GM18502 (cell line): ENCODE results near the gene GRK4.
"Not testable (repeated sequence)": the region's sequence is repeated elsewhere in the genome, so short reads cannot be mapped to it uniquely, and the experiment has no call there.

Experiments
- ATAC-seq: cut with Tn5 transposase; IDR thresholded peaks from one replicate; pipeline ENCODE4 v1.9.1; 2021; ENCODE audit warnings: mild to moderate bottlenecking; ENCODE audit not compliant: unreplicated experiment, poor library complexity

GRK4 gene

DNA sequence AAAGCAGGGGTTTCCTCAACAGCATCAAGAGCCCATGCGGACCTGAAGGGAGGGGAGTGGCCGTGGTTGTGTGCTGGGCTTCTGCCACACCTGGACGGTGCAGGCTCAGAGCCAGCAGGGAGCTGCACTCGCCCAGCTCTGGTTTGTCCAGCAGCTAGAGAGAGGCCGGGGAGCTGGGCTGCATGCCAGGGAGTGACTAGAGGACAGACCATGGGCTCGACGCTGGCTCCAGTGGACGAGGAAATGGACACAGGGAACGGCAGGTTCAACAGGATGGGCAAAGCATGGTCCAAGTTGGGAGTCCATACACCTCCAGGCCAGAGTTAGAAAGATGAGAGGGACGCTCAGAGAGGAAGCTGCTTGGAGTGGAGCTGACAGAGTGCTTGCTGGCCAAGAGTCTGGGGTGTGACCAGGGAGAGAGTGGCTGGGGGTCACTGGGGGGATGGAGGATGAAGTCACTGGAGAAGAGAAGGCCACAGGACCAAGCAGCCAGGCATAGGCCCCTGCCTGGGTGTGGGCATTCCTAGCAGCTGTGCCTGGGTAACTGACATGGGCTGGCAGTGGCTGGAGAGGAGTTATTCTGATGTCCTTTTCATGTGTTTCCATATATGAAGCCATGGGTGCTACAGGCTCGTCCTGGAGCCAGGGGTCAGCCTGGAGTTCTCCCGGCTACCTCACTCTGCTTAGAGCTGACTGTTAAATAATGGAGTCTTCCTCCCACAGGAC lies 68.1 kb downstream of the GRK4 start:
- ATAC-seq = no peak

DNA sequence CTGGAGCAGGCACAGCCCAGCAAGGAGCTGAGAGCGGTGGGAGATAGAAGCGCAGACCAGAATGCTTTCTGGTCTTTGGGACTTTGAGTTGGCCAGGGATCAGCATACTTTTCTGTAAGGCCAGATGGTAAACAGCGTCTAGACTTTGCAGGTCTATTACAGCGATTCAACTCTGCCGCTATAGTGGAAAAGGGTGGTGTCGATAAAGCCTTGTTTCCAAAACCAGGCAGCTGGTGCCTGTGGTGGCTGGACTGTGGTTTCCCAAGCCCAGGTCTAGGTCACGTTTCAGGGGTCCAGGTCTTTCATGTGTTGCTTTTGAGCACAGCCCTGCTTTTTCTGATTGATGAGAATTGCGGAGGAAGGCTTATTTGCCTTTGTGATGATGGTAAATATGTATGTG lies 70.9 kb downstream of the GRK4 start:
- ATAC-seq = no peak

GRCh38 chr4:3035249-3035648 lies 71.9 kb downstream of the GRK4 start:
- no peak for ATAC-seq

DNA sequence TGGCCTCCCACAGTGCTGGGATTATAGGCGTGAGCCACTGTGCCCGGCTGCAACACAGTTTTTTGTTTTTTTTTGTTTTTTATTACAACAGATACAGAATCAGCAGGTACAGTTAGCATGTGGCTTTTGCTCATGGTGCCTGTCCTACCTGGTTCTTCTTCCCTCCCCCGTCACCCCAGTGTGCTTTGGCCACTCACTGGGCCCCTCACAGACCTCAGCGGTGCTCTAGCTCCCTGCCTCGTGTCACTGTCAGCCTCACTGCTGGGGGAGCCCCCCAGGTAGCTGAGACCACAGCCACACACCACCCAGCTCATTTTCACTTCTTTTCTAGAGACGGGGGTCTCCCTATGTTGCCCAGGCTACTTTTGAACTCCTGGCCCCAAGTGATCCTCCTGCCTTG lies 72.3 kb downstream of the GRK4 start:
- no peak for ATAC-seq

DNA sequence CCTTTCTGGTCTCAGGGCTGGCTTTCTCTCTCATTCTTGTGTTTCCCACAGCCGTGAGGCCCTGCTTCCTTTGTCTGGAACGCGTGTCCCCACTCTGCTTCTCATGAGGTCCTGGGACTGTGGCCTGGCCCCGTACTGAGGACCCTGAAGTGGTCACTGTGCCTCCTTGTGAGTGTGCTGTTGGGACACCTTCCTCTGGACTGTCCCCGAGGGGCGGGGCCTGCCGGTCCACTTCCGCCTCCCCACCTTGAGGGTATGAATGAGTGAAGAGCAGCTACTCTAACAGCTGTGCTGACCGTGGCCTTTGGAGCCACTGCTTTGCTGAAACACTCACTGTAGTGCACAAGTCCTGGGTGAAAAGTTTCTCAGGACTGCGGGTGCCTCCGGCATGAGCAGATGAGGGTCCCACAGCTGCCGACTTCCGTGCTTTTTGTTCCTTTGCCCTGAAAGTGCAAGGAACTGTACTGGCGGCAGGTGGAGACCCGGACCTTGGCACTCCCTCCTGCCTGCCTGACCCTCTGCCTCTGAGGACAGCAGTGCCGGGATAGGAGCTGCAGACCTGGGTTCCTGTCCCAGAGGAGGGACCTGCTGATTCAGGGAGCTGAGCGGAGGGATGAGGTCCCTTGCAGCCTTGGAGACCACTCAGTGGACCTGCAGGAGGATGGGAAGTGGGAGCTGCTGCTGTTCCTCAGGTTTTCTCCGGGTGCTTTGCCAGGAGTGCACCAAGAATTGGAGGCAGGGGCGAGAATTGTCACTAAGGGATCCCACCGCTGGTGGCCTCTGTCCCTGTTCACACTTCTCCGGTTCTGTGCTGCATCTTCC lies 73.0 kb downstream of the GRK4 start:
- ATAC-seq = no peak

DNA sequence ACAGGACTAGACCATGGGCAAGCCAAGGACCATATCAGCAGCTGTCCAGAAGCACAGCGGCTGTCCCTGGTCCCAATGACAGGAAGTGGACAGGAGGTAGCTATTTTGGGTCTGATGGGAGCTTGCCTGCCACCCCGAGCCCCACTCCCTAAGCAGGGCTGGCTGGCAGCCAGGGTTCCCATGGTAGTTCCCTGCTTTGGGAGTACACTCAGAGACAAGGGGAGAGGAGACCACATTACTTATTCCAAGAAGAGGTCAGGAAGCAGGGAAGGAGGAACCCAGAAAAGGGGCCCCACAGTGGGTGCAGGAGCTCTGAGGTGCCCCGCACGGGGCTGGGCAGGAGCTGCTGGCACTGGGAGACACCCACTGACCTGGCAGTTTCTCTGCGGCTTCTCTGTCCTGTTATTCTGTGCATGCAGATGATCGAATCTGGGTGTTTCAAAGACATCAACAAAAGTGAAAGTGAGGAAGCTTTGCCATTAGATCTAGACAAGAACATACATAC lies 74.6 kb downstream of the GRK4 start:
- ATAC-seq = no peak

DNA sequence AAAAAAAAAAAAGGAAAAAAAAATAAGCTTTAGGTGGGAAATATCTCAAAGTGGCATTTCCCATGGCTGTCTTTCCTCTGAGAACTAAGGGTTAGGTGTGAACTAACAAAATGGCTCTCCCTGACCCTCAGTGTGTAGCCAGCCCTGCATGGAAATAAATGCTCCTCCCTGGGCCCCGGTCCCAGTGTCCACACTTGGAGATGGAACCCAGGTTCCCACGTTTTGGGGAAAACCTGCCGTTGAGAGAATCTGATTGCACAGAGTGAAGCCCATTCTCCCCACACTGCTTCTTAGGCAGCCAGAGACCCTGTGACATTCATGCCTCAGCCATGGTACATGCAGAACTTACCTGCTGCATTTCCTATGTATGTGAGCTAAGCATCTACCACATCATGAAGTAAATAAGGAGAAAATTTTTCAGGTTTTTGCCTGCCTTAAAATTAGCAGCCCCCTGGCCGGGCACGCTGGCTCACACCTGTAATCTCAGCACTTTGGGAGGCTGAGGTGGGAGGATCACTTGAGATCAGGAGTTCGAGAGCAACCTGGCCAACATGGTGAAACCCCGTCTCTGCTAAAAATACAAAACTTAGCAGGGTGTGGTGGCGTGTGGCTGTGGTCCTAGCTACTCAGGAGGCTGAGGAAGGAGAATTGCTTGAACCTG lies 76.5 kb downstream of the GRK4 start:
- no peak for ATAC-seq

GRCh38 chr4:3040452-3041191 lies 77.3 kb downstream of the GRK4 start:
- peak; percentile 49 for ATAC-seq

- no peak for ATAC-seq
These were observed 78.1 kb downstream of the GRK4 start for GRCh38 chr4:3041192-3042142.

- ATAC-seq = no peak
These were observed 78.9 kb downstream of the GRK4 start for GRCh38 chr4:3042226-3042625.

DNA sequence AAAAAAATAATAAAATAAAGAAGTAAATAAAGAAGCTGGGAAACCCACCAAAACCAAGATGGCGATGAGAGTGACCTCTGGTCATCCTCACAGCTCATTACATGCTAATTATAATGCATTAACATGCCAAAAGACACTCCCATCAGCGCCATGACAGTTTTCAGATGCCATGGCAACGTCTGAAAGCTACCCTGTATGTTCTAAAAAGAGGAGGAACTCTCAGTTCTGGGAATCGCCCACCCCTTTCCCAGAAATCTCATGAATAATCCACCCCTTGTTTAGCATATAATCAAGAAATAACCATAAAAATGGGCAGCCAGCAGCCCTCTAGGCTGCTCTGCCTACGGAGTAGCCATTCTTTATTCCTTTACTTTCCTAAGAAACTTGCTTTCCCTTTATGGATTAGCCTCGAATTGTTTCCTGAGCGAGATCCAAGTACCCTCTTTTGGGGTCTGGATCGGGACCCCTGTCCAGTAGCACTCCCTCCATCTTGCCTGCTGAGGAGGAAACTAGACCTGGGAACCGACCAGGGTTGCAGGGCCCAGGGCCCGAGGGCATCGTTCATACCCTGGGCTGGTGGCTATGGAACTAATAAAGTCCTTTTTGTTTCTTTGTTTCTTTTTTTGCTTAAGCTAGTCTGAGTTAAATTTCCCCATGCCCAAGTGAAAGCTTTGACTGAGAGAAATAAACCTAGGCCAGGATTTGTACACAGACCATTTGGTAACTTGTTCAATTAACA lies 80.1 kb downstream of the GRK4 start:
- no peak for ATAC-seq

DNA sequence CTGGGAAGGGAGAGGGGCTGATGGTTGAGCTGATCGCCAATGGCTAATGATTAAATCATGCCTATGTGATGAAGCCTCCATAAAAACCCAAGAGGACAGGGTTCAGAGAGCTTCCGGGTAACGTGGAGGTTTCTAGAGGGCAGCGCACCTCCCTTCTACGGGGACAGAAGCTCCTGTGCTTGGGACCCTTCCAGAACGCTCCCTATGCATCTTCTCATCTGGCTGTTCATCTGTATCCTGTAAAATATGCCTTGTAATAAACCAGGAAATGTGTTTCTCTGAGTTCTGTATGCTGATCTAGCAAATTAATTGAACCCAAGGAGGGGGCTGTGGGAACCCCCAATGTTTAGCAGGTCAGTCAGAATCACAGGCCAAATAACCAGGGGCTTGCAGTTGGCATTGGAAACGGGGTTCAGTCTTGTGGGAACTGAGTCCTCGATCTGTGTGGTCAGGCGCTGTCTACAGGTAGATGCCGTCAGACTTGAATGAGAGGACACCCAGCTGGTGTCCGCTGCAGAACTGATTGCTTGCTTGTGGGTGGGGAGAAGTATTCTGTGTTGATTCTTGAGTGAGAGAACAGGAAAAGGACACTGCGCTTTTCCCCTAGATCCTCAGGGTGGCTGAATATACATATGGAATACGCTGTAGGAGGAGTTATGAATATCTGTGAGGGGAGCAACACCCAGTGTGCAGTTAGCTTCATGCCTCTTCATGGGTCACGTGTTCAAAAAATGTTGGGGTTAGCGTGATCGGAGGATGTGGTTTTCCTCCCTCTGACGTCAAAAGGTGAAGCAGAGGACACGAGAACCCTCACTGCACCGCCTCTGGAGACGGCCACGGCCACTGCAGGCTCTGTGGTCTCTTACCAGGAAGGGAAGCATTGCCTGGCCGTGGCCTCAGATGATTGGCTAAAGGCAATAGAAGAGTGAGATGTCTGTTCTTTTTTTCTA lies 81.8 kb downstream of the GRK4 start:
- no peak for ATAC-seq

GRCh38 chr4:3046162-3046561 lies 82.8 kb downstream of the GRK4 start:
- no peak for ATAC-seq

GRCh38 chr4:3046623-3047022 lies 83.3 kb downstream of the GRK4 start:
- ATAC-seq = no peak

GRCh38 chr4:3047464-3048286 lies 84.3 kb downstream of the GRK4 start:
- peak; percentile 94 for ATAC-seq

- not testable (repeated sequence) for ATAC-seq
These were observed 87.9 kb downstream of the GRK4 start for GRCh38 chr4:3051141-3051897.
